HepG2 (cell line): Measurements from ENCODE around the gene BMF. TPM values are rescaled to one million over a fixed set of nuclear protein-coding genes. Genes with fewer than 3 reads are reported as not detected.

Source experiments
- ATAC-seq: fragments of 200-7000 bp; cut with Tn5 transposase; 3 replicates; pipeline ENCODE4 v1.9.1; 2020; ENCODE audit warnings: mild to moderate bottlenecking, moderate library complexity
- BruUV-seq: library from RNA; stranded (reverse); fragments of 400-500 nt; replicated peaks from 2 replicates; lab custom pipeline; 2021; lab: Mats Ljungman, UMichigan
- CTCF ChIA-PET: fragments of 300-600 bp; formaldehyde crosslinking; extraction: SDS; loops from one replicate; lab custom pipeline; 2021; ENCODE audit warnings: low total read pairs, inconsistent platforms, low intra/inter-chr PET ratio; lab: Yijun Ruan, JAX
- POLR2A ChIA-PET: fragments of 350-600 bp; sonication (Branson Sonifier 250); formaldehyde crosslinking; loops from one replicate; lab custom pipeline; 2020; ENCODE audit warnings: antibody characterized with exemption, inconsistent platforms; lab: Yijun Ruan, JAX
- DNase-seq: peaks from one replicate; pipeline ENCODE4 v3.0.0-alpha.2; 2015; ENCODE audit warnings: low spot score
- FAIRE-seq: peaks from 3 replicates; lab custom pipeline; 2011; peaks lifted over from hg19 to GRCh38; lab: Jason Lieb, UNC
- H2AFZ ChIP-seq: one replicate; pipeline ENCODE4 v1.6.1; 2011; ENCODE audit warnings: low read length, inconsistent platforms
- H3K27ac ChIP-seq: fragments of 300-600 bp; 3 replicates; pipeline ENCODE4 v1.8.0; 2011; ENCODE audit warnings: mixed run types, mild to moderate bottlenecking, mixed read lengths, low read length, inconsistent platforms; ENCODE audit not compliant: insufficient read depth; ENCODE audit errors: extremely low read length
- H3K27me3 ChIP-seq, 2 experiments: fragments of 200-600 bp in 1 of 2; 2 replicates in 1 of 2; 3 replicates in 1 of 2; pipeline versions ENCODE4 v1.6.0 to v1.8.0; 2011; ENCODE audit warnings: low read length in 2 of 2, mild to moderate bottlenecking in 2 of 2, moderate library complexity in 2 of 2, inconsistent platforms in 1 of 2; ENCODE audit not compliant: insufficient read depth in 2 of 2, control insufficient read depth in 1 of 2
- H3K36me3 ChIP-seq, 2 experiments: fragments of 200-600 bp in 1 of 2; replicated peaks in 1 of 2; 2 replicates in 1 of 2; 3 replicates in 1 of 2; pipeline versions ENCODE4 v1.5.1 to v1.8.0; 2011; ENCODE audit warnings: low read length in 2 of 2, inconsistent platforms in 1 of 2; ENCODE audit not compliant: insufficient read depth in 2 of 2, control insufficient read depth in 1 of 2
- H3K4me1 ChIP-seq: 2 replicates; pipeline ENCODE4 v1.5.1; 2012; ENCODE audit warnings: low read length, inconsistent platforms; ENCODE audit not compliant: insufficient read depth
- H3K4me2 ChIP-seq: 2 replicates; pipeline ENCODE4 v1.6.0; 2011; ENCODE audit warnings: low read depth, low read length, inconsistent platforms
- H3K4me3 ChIP-seq, 3 experiments: fragments of 200-600 bp in 1 of 3; sonication (generic), shearing (Covaris generic) in 1 of 3; replicated peaks in 1 of 3; 2 replicates each; pipeline ENCODE4 v1.5.1; 2011 to 2016; ENCODE audit warnings: low read length in 3 of 3, inconsistent platforms in 2 of 3, low read depth in 2 of 3, mild to moderate bottlenecking in 2 of 3, control low read depth in 1 of 3, mixed read lengths in 1 of 3; ENCODE audit not compliant: insufficient read depth in 1 of 3
- H3K79me2 ChIP-seq: one replicate; pipeline ENCODE4 v1.6.1; 2011; ENCODE audit warnings: low read length, inconsistent platforms; ENCODE audit not compliant: insufficient read depth
- H3K9ac ChIP-seq: 2 replicates; pipeline ENCODE4 v1.6.0; 2011; ENCODE audit warnings: mild to moderate bottlenecking, low read depth, low read length, inconsistent platforms; ENCODE audit not compliant: insufficient read depth
- H3K9me3 ChIP-seq: 2 replicates; pipeline ENCODE4 v1.5.1; 2012; ENCODE audit warnings: mild to moderate bottlenecking, low read length
- H4K20me1 ChIP-seq: 2 replicates; pipeline ENCODE4 v1.6.0; 2011; ENCODE audit warnings: inconsistent platforms, mild to moderate bottlenecking, low read length, moderate library complexity; ENCODE audit not compliant: insufficient read depth
- ARID5B ChIP-seq: IDR thresholded peaks from 2 replicates; pipeline ENCODE4 v1.4.0; 2020; ENCODE audit warnings: mild to moderate bottlenecking, missing genetic modification reagents
- ELF4 ChIP-seq: sonication (generic); formaldehyde crosslinking; IDR thresholded peaks from 2 replicates; pipeline ENCODE4 v1.5.0; 2020; ENCODE audit warnings: missing genetic modification reagents, mild to moderate bottlenecking, moderate library complexity, borderline replicate concordance
- ELK4 ChIP-seq: sonication (generic); formaldehyde crosslinking; IDR thresholded peaks from 2 replicates; pipeline ENCODE4 v1.9.0; 2021; ENCODE audit warnings: missing genetic modification reagents, borderline replicate concordance
- ISX ChIP-seq: sonication (generic); formaldehyde crosslinking; conservative IDR thresholded peaks from 2 replicates; pipeline ENCODE4 v1.5.0; 2020; ENCODE audit warnings: missing genetic modification reagents
- KDM4B ChIP-seq: sonication (generic); formaldehyde crosslinking; IDR thresholded peaks from 2 replicates; pipeline ENCODE4 v1.4.0; 2020; ENCODE audit warnings: missing genetic modification reagents
- PTBP1 ChIP-seq: fragments of 200-400 bp; formaldehyde crosslinking; IDR thresholded peaks from 2 replicates; pipeline ENCODE4 v1.6.1; 2018; ENCODE audit warnings: low read length, low read depth; ENCODE audit not compliant: poor library complexity, severe bottlenecking
- SAP130 ChIP-seq: IDR thresholded peaks from 2 replicates; pipeline ENCODE4 v1.6.1; 2016; ENCODE audit warnings: low read depth
- SKIL ChIP-seq: sonication (generic); formaldehyde crosslinking; IDR thresholded peaks from 2 replicates; pipeline ENCODE4 v1.8.0; 2022; ENCODE audit warnings: missing genetic modification reagents, mild to moderate bottlenecking, moderate library complexity, borderline replicate concordance
- ZNF274 ChIP-seq: sonication (generic); formaldehyde crosslinking; IDR thresholded peaks from 2 replicates; pipeline ENCODE4 v1.5.1; 2020; ENCODE audit warnings: mild to moderate bottlenecking, missing genetic modification reagents
- ZNF512B ChIP-seq: sonication (generic); formaldehyde crosslinking; IDR thresholded peaks from 2 replicates; pipeline ENCODE4 v1.5.1; 2020; ENCODE audit warnings: missing genetic modification reagents, mild to moderate bottlenecking, borderline replicate concordance
- WGBS: methylation state at CpG from one replicate; pipeline ENCODE4 v1.1.6; 2017; ENCODE audit warnings: low lambda C conversion rate; 5-methylcytosine and 5-hydroxymethylcytosine counted together
- in situ Hi-C: cut with HindIII; loops from 2 replicates; pipeline ENCODE4 v1.10.0; 2017; ENCODE audit warnings: low pct_unique_long_range_greater_than_20kb; ENCODE audit not compliant: extremely low pct_ligation_motif_present
- intact Hi-C: fragments of 100-400 bp; cut with micrococcal nuclease; formaldehyde crosslinking; loops from one replicate; pipeline ENCODE4 v1.10.0; 2022; ENCODE audit not compliant: unreplicated experiment
- polyA plus RNA-seq, 8 experiments: library from polyadenylated mRNA; depleted of rRNA in 3 of 8; stranded (reverse) in 7 of 8; unstranded in 1 of 8; fragments of >200 nt; fragmentation: Illumina TruSeq in 4 of 8; extraction: Trizol in 4 of 8; gene quantifications; 2 replicates each; pipeline versions ENCODE4 v1.2.1 to v1.2.3, GENCODE V29; 2011 to 2016; ENCODE audit warnings: low read depth in 4 of 8, missing spikeins in 1 of 8, mixed read lengths in 1 of 8; ENCODE audit not compliant: insufficient read depth in 1 of 8
- total RNA-seq, 5 experiments: library from RNA; depleted of rRNA; stranded (reverse); fragments of >200 nt; fragmentation: Illumina TruSeq; extraction: Trizol; gene quantifications; 2 replicates each; pipeline ENCODE4 v1.2.3, GENCODE V29; 2016; ENCODE audit warnings: low read depth in 1 of 5

Gene BMF
- total and polyA plus RNA-seq, 2 of the 13 experiments (the other 11 are each of a cell fraction or from before 2014, with no cell fraction given): 8.7 to 15.9 TPM

GRCh38 chr15:40040770-40041169, 67.9 kb downstream of the BMF start (continued):
- TF ChIP-seq ISX (CRISPR knock-in tag): no peak
- peak; percentile 88 for TF ChIP-seq ARID5B (CRISPR knock-in tag)
- TF ChIP-seq, all 625 proteins: peak for 89

- in situ Hi-C loops: loop anchor here (10.0 kb wide), 1 partner anchor 125 kb away; the partner anchor contains the start of gene BUB1B
- POLR2A ChIA-PET: interaction anchor here (0.7 to 3.8 kb wide), 13 partner anchors 15 to 736 kb away, joined by 3 to 60 read pairs (median 5); partner anchors contain the start of gene BMF
- no peak for TF ChIP-seq ELF4
- TF ChIP-seq ELK4 (CRISPR knock-in tag): no peak
- TF ChIP-seq PTBP1: no peak
- TF ChIP-seq ZNF274: no peak
- TF ChIP-seq KDM4B (CRISPR knock-in tag): no peak
- TF ChIP-seq ZNF512B: no peak
- TF ChIP-seq SKIL (CRISPR knock-in tag): no peak
- no peak for TF ChIP-seq SAP130
These were observed 68.4 kb downstream of the BMF start for GRCh38 chr15:40040293-40040635.

More at GRCh38 chr15:40040293-40040635, 68.4 kb downstream of the BMF start:
- Histone ChIP-seq H3K27ac (peak overlapping the region; percentile 77), H3K9ac (peak overlapping the region; percentile 97), H3K27me3 (no peaks in the 10 kb centered on the region; a peak in 2 of 5 replicates), H3K36me3 (peaks cover 1 to 16% of the 10 kb centered on the region in 2 experiments; a peak in 3 of 5 replicates), H3K9me3 (no peaks in the 10 kb centered on the region), H4K20me1 (peaks cover 4% of the 10 kb centered on the region; the same call in 1 of the 2 replicates), H3K79me2 (peaks cover 21% of the 10 kb centered on the region), H2AFZ (peak overlapping the region; percentile 31), H3K4me3 (peak overlapping the region; percentile 48 to 62 (median 48)), H3K4me1 (peaks cover 47% of the 10 kb centered on the region), H3K4me2 (peak overlapping the region; percentile 86)
- no TSS peak for BruUV-seq
- DNase-seq (no peak), FAIRE-seq (no peak), ATAC-seq (peak; percentile 2)
- WGBS: 4% methylated on average over 6 of the region's 6 CpGs
- intact Hi-C loops: loop anchor here (2.0 kb wide), 1 partner anchor 69 kb away; the partner anchor contains the start of gene BMF
- CTCF ChIA-PET: interaction anchor here (1.6 kb wide), 1 partner anchor 234 kb away, joined by 4 read pairs; no protein-coding TSS in a partner anchor
